ENCODE results near the gene PLEKHB2. TPM values are rescaled to one million over a fixed set of nuclear protein-coding genes. Genes with fewer than 3 reads are reported as not detected.
"Not testable (repeated sequence)": the region's sequence is repeated elsewhere in the genome, so short reads cannot be mapped to it uniquely, and the experiment has no call there.

The PLEKHB2 gene
- total and polyA plus RNA-seq, 4 experiments from 2014 or later = 45.5 to 84.2 (median 59.3) TPM

DNA sequence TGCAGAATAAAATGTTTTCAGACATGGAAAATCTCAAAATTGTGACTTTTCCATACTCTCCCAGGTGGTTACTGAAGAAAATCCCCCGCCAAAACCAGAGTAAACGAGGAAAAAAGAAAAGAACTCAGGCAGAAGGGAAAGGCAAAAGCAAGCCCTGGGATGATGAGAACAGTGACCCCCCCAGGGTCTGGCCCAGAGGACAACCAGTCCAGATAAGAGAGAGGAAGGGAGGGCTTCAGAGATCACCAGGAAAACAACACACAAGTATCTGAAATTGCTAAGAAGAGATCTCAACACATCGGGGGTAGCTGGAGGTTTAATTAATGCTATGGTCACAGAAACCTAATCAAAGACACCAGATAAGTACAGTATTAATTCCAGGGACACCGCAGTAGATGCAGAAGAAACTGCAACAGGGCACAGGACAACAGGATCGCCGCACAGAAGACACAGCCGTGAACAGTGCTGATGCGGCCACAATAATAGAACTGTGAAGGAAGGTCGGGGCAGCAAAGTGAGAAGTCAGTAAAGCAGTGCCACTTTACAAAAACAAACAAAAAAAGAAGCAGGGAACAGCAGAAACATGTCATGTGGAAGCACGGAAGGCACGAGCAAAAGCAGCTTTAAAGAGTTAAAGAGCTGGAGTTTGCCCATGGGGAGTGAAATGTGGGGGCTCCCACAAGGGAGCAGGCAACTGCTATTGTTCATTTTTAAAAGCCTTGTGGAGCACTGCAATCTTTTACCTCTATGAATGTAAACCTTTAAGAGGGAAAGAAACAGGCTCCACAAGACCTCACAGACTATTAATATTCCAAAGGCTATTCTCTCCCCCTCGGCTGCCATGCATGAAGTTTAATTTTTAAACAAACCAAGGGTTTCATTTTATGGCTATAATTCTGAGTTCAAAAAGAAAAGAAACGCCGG is 40.3 kb upstream of the PLEKHB2 start:
- POLR2A ChIA-PET (ENCODE audit: partially characterized antibody) = no interaction called here
- DNase-seq = no peak
- H3K27ac Mint-ChIP-seq = peak overlapping the region in 4 of 7 donors; percentile 48 to 86 (median 70)
- peaks cover 29 to 58% (median 33%) of the 10 kb centered on the region in 4 donors for H3K4me1 Mint-ChIP-seq
- H3K4me3 Mint-ChIP-seq = peak overlapping the region in 2 of 8 donors; percentile 0 to 45
- CTCF ChIA-PET (ENCODE audit: partially characterized antibody) = no interaction called here
- Histone ChIP-seq H3K9me3 (ENCODE audit: control insufficient read depth in 1 of 2, low read length in 2 of 2) (no peaks in the 10 kb centered on the region), H3K4me3 (ENCODE audit: low read length in 2 of 2) (no peak overlapping the region), H3K4me1 (ENCODE audit: insufficient read depth, low read length) (no peaks in the 10 kb centered on the region), H3K27me3 (ENCODE audit: insufficient read depth, low read length) (no peaks in the 10 kb centered on the region), H3K36me3 (ENCODE audit: insufficient read depth, low read length) (peaks cover 27% of the 10 kb centered on the region), H3K27ac (ENCODE audit: low read depth, low read length) (no peak overlapping the region)
- no peaks in the 10 kb centered on the region for H3K27me3 Mint-ChIP-seq
- H3K36me3 Mint-ChIP-seq = peaks cover 35 to 55% of the 10 kb centered on the region in 2 donors
- intact Hi-C loops (cut with micrococcal nuclease) = no loop called here
- no peaks in the 10 kb centered on the region for H3K9me3 Mint-ChIP-seq

GRCh38 chr2:131067465-131068125 is 37.5 kb upstream of the PLEKHB2 start:
- no peak overlapping the region for H3K27ac ChIP-seq (ENCODE audit: low read depth, low read length)
- Mint-ChIP-seq H3K4me3 (no peak overlapping the region), H3K4me1 (peaks cover 32 to 57% (median 33%) of the 10 kb centered on the region in 4 donors), H3K36me3 (peaks cover 38 to 64% of the 10 kb centered on the region in 2 donors), H3K27me3 (no peaks in the 10 kb centered on the region), H3K27ac (peak overlapping the region in 5 of 7 donors; percentile 25 to 80 (median 58)), H3K9me3 (no peaks in the 10 kb centered on the region)
- ChIA-PET CTCF (ENCODE audit: partially characterized antibody) (no interaction called here), POLR2A (ENCODE audit: partially characterized antibody) (no interaction called here)
- intact Hi-C loops (cut with micrococcal nuclease) = no loop called here
- no peaks in the 10 kb centered on the region for H3K27me3 ChIP-seq (ENCODE audit: insufficient read depth, low read length)
- no peak overlapping the region for H3K4me3 ChIP-seq (ENCODE audit: low read length in 2 of 2)
- peaks cover 31% of the 10 kb centered on the region for H3K36me3 ChIP-seq (ENCODE audit: insufficient read depth, low read length)
- no peaks in the 10 kb centered on the region for H3K9me3 ChIP-seq (ENCODE audit: control insufficient read depth in 1 of 2, low read length in 2 of 2)
- no peak for DNase-seq
- H3K4me1 ChIP-seq (ENCODE audit: insufficient read depth, low read length) = no peaks in the 10 kb centered on the region

DNA sequence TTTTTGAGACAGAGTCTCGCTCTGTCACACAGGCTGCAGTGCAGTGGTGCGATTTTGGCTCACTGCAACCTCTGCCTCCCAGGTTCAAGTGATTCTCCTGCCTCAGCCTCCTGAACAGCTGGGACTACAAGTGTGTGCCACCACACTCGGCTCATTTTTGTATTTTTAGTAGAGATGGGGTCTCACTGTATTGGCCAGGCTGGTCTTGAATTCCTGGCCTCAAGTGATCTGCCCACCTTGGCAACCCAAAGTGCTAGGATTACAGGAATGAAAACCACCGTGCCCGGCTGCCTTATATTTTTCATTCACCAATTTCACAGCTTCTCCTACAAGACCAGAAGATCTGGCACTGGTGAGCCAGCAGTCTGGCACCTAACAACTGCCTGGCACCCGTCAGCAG is 37.0 kb upstream of the PLEKHB2 start:
- H3K4me1 ChIP-seq (ENCODE audit: insufficient read depth, low read length); H3K4me3 ChIP-seq (ENCODE audit: low read length in 2 of 2); H3K27me3 ChIP-seq (ENCODE audit: insufficient read depth, low read length); POLR2A ChIA-PET (ENCODE audit: partially characterized antibody); H3K9me3 ChIP-seq (ENCODE audit: control insufficient read depth in 1 of 2, low read length in 2 of 2); H3K4me3 Mint-ChIP-seq; H3K9me3 Mint-ChIP-seq; intact Hi-C loops (cut with micrococcal nuclease); H3K27ac ChIP-seq (ENCODE audit: low read depth, low read length); H3K27me3 Mint-ChIP-seq; DNase-seq: not testable (repeated sequence)
- CTCF ChIA-PET (ENCODE audit: partially characterized antibody) = interaction anchor here (1.5 kb wide), 1 partner anchor 8 kb away, joined by 3 read pairs; no protein-coding TSS in a partner anchor
- peaks cover 38 to 63% of the 10 kb centered on the region in 2 donors for H3K36me3 Mint-ChIP-seq
- H3K36me3 ChIP-seq (ENCODE audit: insufficient read depth, low read length) = peaks cover 29% of the 10 kb centered on the region
- H3K27ac Mint-ChIP-seq = peak overlapping the region in 1 of 7 donors; percentile 48
- H3K4me1 Mint-ChIP-seq = peaks cover 32 to 55% (median 33%) of the 10 kb centered on the region in 4 donors

GRCh38 chr2:131075578-131075977 is 29.6 kb upstream of the PLEKHB2 start:
- Mint-ChIP-seq H3K36me3 (peaks cover 42 to 81% of the 10 kb centered on the region in 2 donors), H3K27ac (peak overlapping the region in 2 of 7 donors; percentile 20 to 62), H3K4me1 (peaks cover 32 to 56% (median 50%) of the 10 kb centered on the region in 4 donors)
- H3K9me3 Mint-ChIP-seq; H3K9me3 ChIP-seq (ENCODE audit: control insufficient read depth in 1 of 2, low read length in 2 of 2); H3K4me3 Mint-ChIP-seq; H3K27me3 Mint-ChIP-seq; H3K4me1 ChIP-seq (ENCODE audit: insufficient read depth, low read length); H3K27ac ChIP-seq (ENCODE audit: low read depth, low read length); H3K27me3 ChIP-seq (ENCODE audit: insufficient read depth, low read length); CTCF ChIA-PET (ENCODE audit: partially characterized antibody); H3K4me3 ChIP-seq (ENCODE audit: low read length in 2 of 2); intact Hi-C loops (cut with micrococcal nuclease); DNase-seq: not testable (repeated sequence)
- POLR2A ChIA-PET (ENCODE audit: partially characterized antibody) = interaction anchor here (1.1 kb wide), 1 partner anchor 17 kb away, joined by 3 read pairs; no protein-coding TSS in a partner anchor
- H3K36me3 ChIP-seq (ENCODE audit: insufficient read depth, low read length) = peaks cover 37% of the 10 kb centered on the region

- intact Hi-C loops (cut with micrococcal nuclease) = no loop called here
- H3K27ac ChIP-seq (ENCODE audit: low read depth, low read length) = no peak overlapping the region
- ChIA-PET CTCF (ENCODE audit: partially characterized antibody) (interaction anchor here (0.5 kb wide), 1 partner anchor 12 kb away, joined by 3 read pairs; no protein-coding TSS in a partner anchor), POLR2A (ENCODE audit: partially characterized antibody) (no interaction called here)
- Mint-ChIP-seq H3K27ac (peak overlapping the region in 1 of 7 donors; percentile 1), H3K4me3 (no peak overlapping the region), H3K9me3 (peaks cover 0 to 2% (median 0%) of the 10 kb centered on the region in 8 donors), H3K27me3 (no peaks in the 10 kb centered on the region), H3K4me1 (peaks cover 36 to 60% (median 53%) of the 10 kb centered on the region in 4 donors), H3K36me3 (peaks cover 47 to 80% of the 10 kb centered on the region in 2 donors)
- H3K36me3 ChIP-seq (ENCODE audit: insufficient read depth, low read length) = peaks cover 40% of the 10 kb centered on the region
- H3K27me3 ChIP-seq (ENCODE audit: insufficient read depth, low read length) = no peaks in the 10 kb centered on the region
- no peaks in the 10 kb centered on the region for H3K4me1 ChIP-seq (ENCODE audit: insufficient read depth, low read length)
- H3K9me3 ChIP-seq (ENCODE audit: control insufficient read depth in 1 of 2, low read length in 2 of 2) = no peaks in the 10 kb centered on the region
- no peak overlapping the region for H3K4me3 ChIP-seq (ENCODE audit: low read length in 2 of 2)
- DNase-seq = no peak
These were observed 28.4 kb upstream of the PLEKHB2 start for GRCh38 chr2:131076707-131077106.

GRCh38 chr2:131077182-131077846 is 27.8 kb upstream of the PLEKHB2 start:
- no peaks in the 10 kb centered on the region for H3K9me3 ChIP-seq (ENCODE audit: control insufficient read depth in 1 of 2, low read length in 2 of 2)
- H3K27me3 ChIP-seq (ENCODE audit: insufficient read depth, low read length) = no peaks in the 10 kb centered on the region
- H3K4me1 ChIP-seq (ENCODE audit: insufficient read depth, low read length) = no peaks in the 10 kb centered on the region
- peaks cover 46% of the 10 kb centered on the region for H3K36me3 ChIP-seq (ENCODE audit: insufficient read depth, low read length)
- H3K4me3 ChIP-seq (ENCODE audit: low read length in 2 of 2) = no peak overlapping the region
- Mint-ChIP-seq H3K4me3 (no peak overlapping the region), H3K4me1 (peaks cover 36 to 62% (median 54%) of the 10 kb centered on the region in 4 donors), H3K9me3 (peaks cover 0 to 2% (median 0%) of the 10 kb centered on the region in 8 donors), H3K27ac (peak overlapping the region in 1 of 7 donors; percentile 29), H3K36me3 (peaks cover 50 to 81% of the 10 kb centered on the region in 2 donors), H3K27me3 (no peaks in the 10 kb centered on the region)
- H3K27ac ChIP-seq (ENCODE audit: low read depth, low read length) = no peak overlapping the region
- no peak for DNase-seq
- ChIA-PET POLR2A (ENCODE audit: partially characterized antibody) (no interaction called here), CTCF (ENCODE audit: partially characterized antibody) (interaction anchor here (0.5 kb wide), 1 partner anchor 12 kb away, joined by 3 read pairs; no protein-coding TSS in a partner anchor)
- intact Hi-C loops (cut with micrococcal nuclease) = no loop called here
